ENCODE data around the gene PRR29.

DNA sequence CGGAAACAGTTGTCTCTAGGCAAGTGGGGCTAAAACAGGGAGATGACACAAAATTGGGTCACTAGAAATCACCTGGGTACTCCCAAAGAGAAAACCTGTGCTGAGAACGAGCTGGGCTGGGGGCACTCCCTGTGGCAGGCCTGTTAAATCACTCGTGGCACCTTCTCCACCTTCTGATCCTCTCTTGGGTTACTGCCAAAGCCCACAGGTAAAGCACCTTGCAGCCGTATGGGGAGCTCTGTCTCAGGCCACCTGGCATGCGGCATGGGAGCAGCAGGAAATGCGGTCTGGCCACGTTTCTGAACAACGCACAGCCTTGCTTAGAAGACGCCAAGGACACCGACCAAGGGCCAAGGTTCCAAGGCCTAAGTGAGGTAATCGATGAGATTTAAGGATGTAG lies 43.8 kb downstream of the PRR29 start:
- TF ChIP-seq CTCF (IDR thresholded peaks at IDR 0.05) (no peak), POLR2A (IDR thresholded peaks at IDR 0.05) (no peak), POLR2AphosphoS5 (IDR thresholded peaks at IDR 0.05) (no peak), EP300 (IDR thresholded peaks at IDR 0.05) (no peak)

Measured in stomach (tissue), 4 donors.